GM13977 (cell line): Measurements from ENCODE around the gene PFKP.

ENCODE experiments used
- DNase-seq: peaks from one replicate; pipeline ENCODE4 v3.0.0; 2012; ENCODE audit warnings: low spot score
- in situ Hi-C: fragments of 300-500 bp; cut with MboI; formaldehyde crosslinking; loops from one replicate; pipeline ENCODE4 v1.12.0; 2022; ENCODE audit warnings: low sequenced_read_pairs, low pct_unique_long_range_greater_than_20kb, mixed read lengths, inconsistent platforms; ENCODE audit not compliant: unreplicated experiment
- TF ChIP-seq, protein P1 (sequence below): IDR thresholded peaks from 2 replicates; pipeline ENCODE4 v1.5.1; 2012; ENCODE audit warnings: mild to moderate bottlenecking, control low read depth; ENCODE audit not compliant: insufficient read depth; ENCODE audit errors: extremely low read depth, missing control alignments

Gene PFKP

DNA sequence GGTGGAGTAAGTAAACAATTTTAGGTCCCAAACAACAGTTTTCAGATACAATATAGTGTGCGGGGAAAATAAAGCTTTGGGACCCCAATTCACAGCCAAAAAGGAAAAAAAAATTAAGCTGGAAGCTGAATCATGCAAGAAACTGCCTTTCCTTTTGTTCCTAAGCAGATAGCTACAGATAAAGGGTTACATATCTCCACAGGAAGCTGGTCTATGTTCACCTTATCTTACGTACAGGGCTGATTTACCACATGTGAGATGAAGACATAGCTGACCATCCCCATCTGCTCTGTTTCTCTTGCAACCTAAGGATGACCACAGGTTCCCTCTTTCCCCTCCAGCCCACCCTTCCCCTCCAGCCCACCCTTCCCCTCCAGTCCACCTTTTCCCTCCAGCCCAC is 14.2 kb upstream of the PFKP start:
- in situ Hi-C loops: loop anchor here (10.0 kb wide), 1 partner anchor 128 kb away; no protein-coding TSS in a partner anchor
- no peak for DNase-seq
- TF ChIP-seq, protein P1, sequence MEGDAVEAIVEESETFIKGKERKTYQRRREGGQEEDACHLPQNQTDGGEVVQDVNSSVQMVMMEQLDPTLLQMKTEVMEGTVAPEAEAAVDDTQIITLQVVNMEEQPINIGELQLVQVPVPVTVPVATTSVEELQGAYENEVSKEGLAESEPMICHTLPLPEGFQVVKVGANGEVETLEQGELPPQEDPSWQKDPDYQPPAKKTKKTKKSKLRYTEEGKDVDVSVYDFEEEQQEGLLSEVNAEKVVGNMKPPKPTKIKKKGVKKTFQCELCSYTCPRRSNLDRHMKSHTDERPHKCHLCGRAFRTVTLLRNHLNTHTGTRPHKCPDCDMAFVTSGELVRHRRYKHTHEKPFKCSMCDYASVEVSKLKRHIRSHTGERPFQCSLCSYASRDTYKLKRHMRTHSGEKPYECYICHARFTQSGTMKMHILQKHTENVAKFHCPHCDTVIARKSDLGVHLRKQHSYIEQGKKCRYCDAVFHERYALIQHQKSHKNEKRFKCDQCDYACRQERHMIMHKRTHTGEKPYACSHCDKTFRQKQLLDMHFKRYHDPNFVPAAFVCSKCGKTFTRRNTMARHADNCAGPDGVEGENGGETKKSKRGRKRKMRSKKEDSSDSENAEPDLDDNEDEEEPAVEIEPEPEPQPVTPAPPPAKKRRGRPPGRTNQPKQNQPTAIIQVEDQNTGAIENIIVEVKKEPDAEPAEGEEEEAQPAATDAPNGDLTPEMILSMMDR: no peak

DNA sequence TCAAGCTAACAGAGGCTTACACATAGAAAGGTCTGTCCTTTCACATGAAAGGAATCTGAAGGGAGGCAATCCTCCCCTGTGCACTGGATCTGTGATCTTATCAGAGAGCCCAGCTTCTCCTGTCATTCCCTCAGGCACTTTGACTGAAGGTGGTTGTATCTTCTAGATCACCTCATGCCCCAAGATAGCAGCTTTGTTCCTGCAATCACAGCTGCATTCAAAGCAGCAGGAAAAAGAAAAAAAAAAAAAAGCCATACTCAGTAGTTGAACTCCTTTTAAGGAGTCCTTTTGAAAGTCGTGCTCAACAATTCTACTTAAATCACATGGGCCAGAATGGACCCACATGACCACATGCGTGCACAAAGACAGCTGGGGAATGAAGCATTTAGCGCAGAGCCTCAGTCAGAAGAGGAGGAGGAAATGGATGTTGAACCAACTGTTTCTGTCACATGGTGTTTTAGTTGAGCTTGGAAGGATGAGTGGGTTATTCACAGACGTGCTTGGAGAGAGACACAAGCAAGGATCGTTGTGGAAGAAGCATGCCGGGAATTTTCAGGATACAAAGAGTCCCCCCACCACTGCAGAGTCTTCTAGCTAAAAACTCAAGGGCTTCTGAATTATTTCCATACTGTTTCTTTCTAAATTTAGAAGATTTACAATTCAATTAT is 13.0 kb upstream of the PFKP start:
- in situ Hi-C loops: loop anchor here (10.0 kb wide), 1 partner anchor 130 kb away; no protein-coding TSS in a partner anchor
- no peak for DNase-seq
- TF ChIP-seq, protein P1: no peak

DNA sequence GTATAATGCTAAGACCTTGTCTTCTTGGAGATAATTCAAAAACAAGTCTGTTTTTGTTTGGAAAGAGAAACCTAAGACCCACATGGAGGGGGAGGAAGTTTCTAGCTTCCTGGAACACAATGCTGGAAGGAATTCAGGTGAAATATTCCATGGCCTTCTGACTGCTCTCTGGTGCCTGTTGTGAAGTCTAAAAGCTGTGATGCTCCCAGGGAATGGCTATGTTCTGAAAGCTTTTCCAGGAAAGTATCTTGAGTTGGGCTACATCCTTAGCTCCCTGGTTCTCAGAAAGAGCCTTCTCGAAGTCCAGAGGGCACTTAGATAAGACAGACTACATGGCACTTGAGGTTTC is 12.5 kb upstream of the PFKP start:
- TF ChIP-seq, protein P1: no peak
- no peak for DNase-seq
- in situ Hi-C loops: loop anchor here (10.0 kb wide), 1 partner anchor 130 kb away; no protein-coding TSS in a partner anchor

DNA sequence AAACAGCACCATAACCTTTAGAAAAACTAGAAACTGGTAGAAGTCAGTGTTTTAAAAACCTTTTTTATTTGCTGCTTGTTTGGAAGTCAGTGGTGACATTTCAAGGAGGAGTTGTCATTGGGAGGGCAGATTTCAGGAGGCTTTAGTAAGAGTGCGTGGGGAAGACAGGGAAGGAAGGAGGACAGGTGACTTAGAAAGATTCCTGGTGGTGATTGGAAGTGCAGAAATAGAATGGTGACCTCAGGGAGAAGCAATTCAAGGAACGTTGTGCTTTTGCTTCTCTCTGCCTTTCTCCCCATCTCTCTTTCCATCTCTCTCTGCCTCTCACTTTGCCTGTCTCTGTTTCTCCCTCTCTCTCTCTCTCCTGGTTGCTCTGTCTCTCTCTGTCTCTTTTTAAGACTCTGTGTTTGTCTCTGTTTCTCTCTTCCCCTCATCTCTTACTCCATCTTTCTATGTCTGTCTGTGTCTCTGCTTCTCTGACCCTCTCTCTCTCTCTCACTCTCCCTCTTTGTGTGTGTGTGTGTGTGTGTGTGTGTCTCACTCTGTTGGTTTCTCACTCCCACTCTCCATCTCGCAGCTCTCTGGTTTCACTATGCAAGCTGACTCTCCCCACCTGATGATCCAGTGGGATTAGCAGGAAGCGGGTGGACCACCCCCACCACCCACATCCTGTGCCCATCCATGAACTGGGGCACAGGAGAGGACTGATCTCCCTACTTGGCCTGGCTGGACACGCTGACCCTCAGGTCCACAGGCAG is 10.9 kb upstream of the PFKP start:
- no peak for DNase-seq
- TF ChIP-seq, protein P1: no peak
- in situ Hi-C loops: loop anchor here (10.0 kb wide), 1 partner anchor 132 kb away; no protein-coding TSS in a partner anchor

DNA sequence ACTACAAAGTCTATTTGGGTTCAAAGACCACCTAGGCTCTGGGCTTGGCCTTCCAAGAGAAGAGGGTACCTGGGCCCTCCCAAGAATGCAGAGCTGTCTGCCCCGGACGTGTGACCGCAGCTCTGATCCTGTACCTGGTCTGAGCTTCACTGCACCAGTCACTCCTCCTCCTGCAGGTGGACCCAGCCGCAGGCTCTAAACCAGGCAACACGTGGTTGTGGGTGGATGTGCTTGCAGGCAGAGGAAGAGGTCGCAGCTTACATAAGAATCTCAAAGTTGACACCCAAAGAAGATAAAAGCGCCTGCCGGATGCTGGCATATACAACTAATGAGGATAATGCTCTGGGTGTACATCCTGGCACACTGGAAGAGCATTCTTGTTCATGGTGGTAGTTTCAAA is 9.4 kb upstream of the PFKP start:
- TF ChIP-seq, protein P1: no peak
- DNase-seq: no peak

DNA sequence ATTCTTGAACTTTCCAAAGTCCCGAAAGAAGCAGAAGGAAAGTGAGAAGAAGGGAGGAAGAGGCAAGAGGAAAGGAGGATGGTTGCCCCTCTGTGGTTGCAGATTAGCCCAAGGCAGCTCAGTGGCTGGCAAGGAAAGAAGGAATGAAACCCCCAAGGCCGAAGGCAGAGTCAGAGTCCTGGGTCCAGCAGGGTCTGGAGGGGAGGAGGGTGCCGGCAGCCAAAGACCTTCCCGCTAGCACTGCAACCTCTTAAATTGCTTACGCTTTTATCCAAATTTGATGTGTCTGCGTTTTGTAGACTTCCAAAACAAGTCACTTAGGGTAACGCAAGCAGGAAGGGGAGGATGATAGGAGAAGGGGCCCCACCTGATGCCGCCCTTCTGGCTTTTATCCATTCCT is 7.4 kb upstream of the PFKP start:
- TF ChIP-seq, protein P1: no peak
- DNase-seq: no peak
- in situ Hi-C loops: loop anchor here (10.0 kb wide), 1 partner anchor 135 kb away; no protein-coding TSS in a partner anchor

More for the DNA sequence above, 9.4 kb upstream of the PFKP start:
- in situ Hi-C loops: loop anchor here (10.0 kb wide), 1 partner anchor 133 kb away; no protein-coding TSS in a partner anchor
